Peyer's patch (tissue), 4 donors: Measurements from ENCODE around the gene RILPL2. TPM values are rescaled to one million over a fixed set of nuclear protein-coding genes. Genes with fewer than 3 reads are reported as not detected.

Source experiments
- DNase-seq, 3 donors: peaks; one replicate each; pipeline ENCODE4 v3.0.0-alpha.2; 2017 to 2019
- H3K27ac ChIP-seq, 4 donors: fragments of 200-600 bp; sonication (generic); one replicate each; pipeline ENCODE4 v1.5.1; 2016 to 2019
- H3K27me3 ChIP-seq, 2 donors: fragments of 200-600 bp; sonication (generic); one replicate each; pipeline ENCODE4 v1.5.1; 2019
- H3K36me3 ChIP-seq, 3 donors: fragments of 200-600 bp; sonication (generic); one replicate each; pipeline ENCODE4 v1.5.1; 2016 to 2019
- H3K4me1 ChIP-seq, 4 donors: fragments of 200-600 bp; sonication (generic); one replicate each; pipeline ENCODE4 v1.5.1; 2016 to 2019
- H3K4me3 ChIP-seq, 4 donors: fragments of 200-600 bp; sonication (generic); 1 replicate in 3 of 4; 2 replicates in 1 of 4; pipeline ENCODE4 v1.5.1; 2016 to 2019; ENCODE audit warnings: mild to moderate bottlenecking in 1 of 4
- H3K9me3 ChIP-seq, 4 donors: fragments of 200-600 bp; sonication (generic); one replicate each; pipeline ENCODE4 v1.5.1; 2016 to 2019; ENCODE audit warnings: mild to moderate bottlenecking in 1 of 4
- CTCF ChIP-seq, 6 experiments: fragments of 450-650 bp in 4 of 6; fragments of 200-600 bp in 2 of 6; sonication (generic) in 1 of 6; IDR thresholded peaks; one replicate each; pipeline ENCODE4 v1.5.1; 2017 to 2019; ENCODE audit warnings: antibody characterized with exemption in 6 of 6, mild to moderate bottlenecking in 3 of 6, moderate library complexity in 1 of 6
- POLR2A ChIP-seq, 2 donors: fragments of 450-650 bp; IDR thresholded peaks; one replicate each; pipeline ENCODE4 v1.5.1; 2017; ENCODE audit warnings: antibody characterized with exemption in 2 of 2, mild to moderate bottlenecking in 2 of 2, moderate library complexity in 2 of 2
- total RNA-seq, 4 donors: library from RNA; depleted of rRNA; stranded (reverse); fragments of >200 nt; gene quantifications; one replicate each; pipeline ENCODE4 v1.1.0, GENCODE V29; 2016

RILPL2 gene
- total RNA-seq, 4 donors from 2014 or later, result 0.70 to 9.9 (median 2.3) TPM

- Histone ChIP-seq H3K4me3 (no peak overlapping the region), H3K27me3 (no peaks in the 10 kb centered on the region), H3K27ac (peak overlapping the region in 2 of 4 donors; percentile 59 to 64), H3K36me3 (peaks cover 0 to 78% (median 0%) of the 10 kb centered on the region in 3 donors), H3K4me1 (peaks cover 0 to under 1% (median 0%) of the 10 kb centered on the region in 4 donors), H3K9me3 (no peaks in the 10 kb centered on the region)
- TF ChIP-seq POLR2A (IDR thresholded peaks at IDR 0.05), result no peak
- TF ChIP-seq CTCF (IDR thresholded peaks at IDR 0.05), result no peak
- peak in 2 of 3 donors; percentile 54 to 70 for DNase-seq
Observed at GRCh38 chr12:123396954-123397353, 39.5 kb downstream of the RILPL2 start.

DNA sequence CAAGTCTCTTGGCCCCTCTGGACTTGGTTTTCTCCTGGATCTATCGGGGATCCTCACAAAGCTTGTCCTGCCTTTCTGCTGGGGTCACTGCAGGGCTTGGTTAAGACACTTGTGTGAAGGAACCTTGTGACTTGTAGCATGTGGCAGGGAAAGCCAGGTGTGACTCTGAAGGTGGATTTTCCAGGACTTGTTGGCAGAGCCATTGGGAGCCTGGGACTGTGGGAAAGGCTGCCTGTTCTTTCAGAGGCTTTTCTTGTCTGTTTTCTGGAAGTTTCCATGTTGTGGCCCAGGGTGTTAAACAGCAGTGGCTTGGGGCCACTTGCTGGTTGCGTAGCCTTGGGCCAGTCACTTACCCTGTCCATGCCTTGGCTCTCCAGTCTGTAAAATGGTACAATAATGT is 39.9 kb downstream of the RILPL2 start:
- H3K9me3 ChIP-seq, result no peaks in the 10 kb centered on the region
- peaks cover 0 to 78% (median 0%) of the 10 kb centered on the region in 3 donors for H3K36me3 ChIP-seq
- peak overlapping the region in 2 of 4 donors; percentile 59 to 64 for H3K27ac ChIP-seq
- no peaks in the 10 kb centered on the region for H3K27me3 ChIP-seq
- peaks cover 0 to 4% (median 0%) of the 10 kb centered on the region in 4 donors for H3K4me1 ChIP-seq
- no peak for DNase-seq
- TF ChIP-seq POLR2A (IDR thresholded peaks at IDR 0.05) (no peak), CTCF (IDR thresholded peaks at IDR 0.05) (no peak)
- H3K4me3 ChIP-seq, result no peak overlapping the region

- no peak for DNase-seq
- peaks cover 0 to 15% (median under 1%) of the 10 kb centered on the region in 4 donors for H3K4me1 ChIP-seq
- H3K27me3 ChIP-seq, result no peaks in the 10 kb centered on the region
- no peak overlapping the region for H3K4me3 ChIP-seq
- no peak overlapping the region for H3K27ac ChIP-seq
- peaks cover 0 to 85% (median 0%) of the 10 kb centered on the region in 3 donors for H3K36me3 ChIP-seq
- no peaks in the 10 kb centered on the region for H3K9me3 ChIP-seq
- TF ChIP-seq POLR2A (IDR thresholded peaks at IDR 0.05), result no peak
- no peak for TF ChIP-seq CTCF (IDR thresholded peaks at IDR 0.05)
Observed at GRCh38 chr12:123395236-123395635, 41.2 kb downstream of the RILPL2 start.

- no peak overlapping the region for H3K4me3 ChIP-seq
- DNase-seq, result no peak
- H3K27me3 ChIP-seq, result no peaks in the 10 kb centered on the region
- peaks cover 0 to 75% (median 0%) of the 10 kb centered on the region in 3 donors for H3K36me3 ChIP-seq
- peaks cover 0 to 21% (median 3%) of the 10 kb centered on the region in 4 donors for H3K4me1 ChIP-seq
- no peak overlapping the region for H3K27ac ChIP-seq
- TF ChIP-seq POLR2A (IDR thresholded peaks at IDR 0.05) (no peak), CTCF (IDR thresholded peaks at IDR 0.05) (no peak)
- no peaks in the 10 kb centered on the region for H3K9me3 ChIP-seq
Observed at GRCh38 chr12:123393747-123394146, 42.7 kb downstream of the RILPL2 start.

- no peak overlapping the region for H3K4me3 ChIP-seq
- peaks cover 0 to 58% (median 0%) of the 10 kb centered on the region in 3 donors for H3K36me3 ChIP-seq
- H3K9me3 ChIP-seq, result no peaks in the 10 kb centered on the region
- peak overlapping the region in 1 of 4 donors; percentile 16 for H3K27ac ChIP-seq
- DNase-seq, result no peak
- no peaks in the 10 kb centered on the region for H3K27me3 ChIP-seq
- peaks cover 0 to 33% (median 9%) of the 10 kb centered on the region in 4 donors for H3K4me1 ChIP-seq
- TF ChIP-seq CTCF (IDR thresholded peaks at IDR 0.05) (no peak), POLR2A (IDR thresholded peaks at IDR 0.05) (no peak)
Observed at GRCh38 chr12:123391546-123392343, 44.7 kb downstream of the RILPL2 start.
